Neutrophil (primary cell): ENCODE measurements around the gene DZIP1L.

Experiments
- H3K27ac ChIP-seq: fragments of 200-600 bp; sonication (generic); 2 replicates; pipeline ENCODE4 v1.5.1; 2016; ENCODE audit warnings: mild to moderate bottlenecking, moderate library complexity
- H3K27me3 ChIP-seq: fragments of 200-600 bp; sonication (generic); 2 replicates; pipeline ENCODE4 v1.6.0; 2016; ENCODE audit warnings: mild to moderate bottlenecking
- H3K36me3 ChIP-seq: fragments of 200-600 bp; sonication (generic); 2 replicates; pipeline ENCODE4 v1.5.1; 2017
- H3K4me1 ChIP-seq, 2 experiments: fragments of 200-600 bp in 1 of 2; sonication (generic) in 1 of 2; 1 replicate in 1 of 2; 2 replicates in 1 of 2; pipeline versions ENCODE4 v1.5.1 to v1.6.1; 2013 to 2016; ENCODE audit warnings: low read depth in 1 of 2, low read length in 1 of 2, mild to moderate bottlenecking in 1 of 2, moderate library complexity in 1 of 2; ENCODE audit not compliant: control insufficient read depth in 1 of 2, insufficient read depth in 1 of 2
- H3K4me3 ChIP-seq, 2 experiments: fragments of 200-600 bp in 1 of 2; sonication (generic) in 1 of 2; 1 replicate in 1 of 2; 2 replicates in 1 of 2; pipeline ENCODE4 v1.5.1; 2013 to 2016; ENCODE audit warnings: low read depth in 1 of 2, low read length in 1 of 2, mild to moderate bottlenecking in 1 of 2, moderate library complexity in 1 of 2
- H3K9me3 ChIP-seq: fragments of 200-600 bp; sonication (generic); 2 replicates; pipeline ENCODE4 v1.5.1; 2016
- TF ChIP-seq, protein P1 (sequence below): fragments of 200-600 bp; sonication (generic); IDR thresholded peaks from 2 replicates; pipeline ENCODE4 v1.5.1; 2016; ENCODE audit warnings: antibody characterized with exemption

DZIP1L gene

DNA sequence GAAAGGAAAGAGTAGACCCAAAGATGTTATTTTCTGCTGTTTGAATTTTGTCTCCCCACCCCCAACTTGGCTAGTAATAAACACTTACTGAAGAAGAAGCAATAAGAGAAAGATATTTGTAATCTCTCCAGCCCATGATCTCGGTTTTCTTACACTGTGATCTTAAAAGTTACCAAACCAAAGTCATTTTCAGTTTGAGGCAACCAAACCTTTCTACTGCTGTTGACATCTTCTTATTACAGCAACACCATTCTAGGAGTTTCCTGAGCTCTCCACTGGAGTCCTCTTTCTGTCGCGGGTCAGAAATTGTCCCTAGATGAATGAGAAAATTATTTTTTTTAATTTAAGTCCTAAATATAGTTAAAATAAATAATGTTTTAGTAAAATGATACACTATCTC lies 83.9 kb downstream of the DZIP1L start:
- TF ChIP-seq, protein P1, sequence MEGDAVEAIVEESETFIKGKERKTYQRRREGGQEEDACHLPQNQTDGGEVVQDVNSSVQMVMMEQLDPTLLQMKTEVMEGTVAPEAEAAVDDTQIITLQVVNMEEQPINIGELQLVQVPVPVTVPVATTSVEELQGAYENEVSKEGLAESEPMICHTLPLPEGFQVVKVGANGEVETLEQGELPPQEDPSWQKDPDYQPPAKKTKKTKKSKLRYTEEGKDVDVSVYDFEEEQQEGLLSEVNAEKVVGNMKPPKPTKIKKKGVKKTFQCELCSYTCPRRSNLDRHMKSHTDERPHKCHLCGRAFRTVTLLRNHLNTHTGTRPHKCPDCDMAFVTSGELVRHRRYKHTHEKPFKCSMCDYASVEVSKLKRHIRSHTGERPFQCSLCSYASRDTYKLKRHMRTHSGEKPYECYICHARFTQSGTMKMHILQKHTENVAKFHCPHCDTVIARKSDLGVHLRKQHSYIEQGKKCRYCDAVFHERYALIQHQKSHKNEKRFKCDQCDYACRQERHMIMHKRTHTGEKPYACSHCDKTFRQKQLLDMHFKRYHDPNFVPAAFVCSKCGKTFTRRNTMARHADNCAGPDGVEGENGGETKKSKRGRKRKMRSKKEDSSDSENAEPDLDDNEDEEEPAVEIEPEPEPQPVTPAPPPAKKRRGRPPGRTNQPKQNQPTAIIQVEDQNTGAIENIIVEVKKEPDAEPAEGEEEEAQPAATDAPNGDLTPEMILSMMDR, result no peak
- no peak overlapping the region for H3K4me3 ChIP-seq

DNA sequence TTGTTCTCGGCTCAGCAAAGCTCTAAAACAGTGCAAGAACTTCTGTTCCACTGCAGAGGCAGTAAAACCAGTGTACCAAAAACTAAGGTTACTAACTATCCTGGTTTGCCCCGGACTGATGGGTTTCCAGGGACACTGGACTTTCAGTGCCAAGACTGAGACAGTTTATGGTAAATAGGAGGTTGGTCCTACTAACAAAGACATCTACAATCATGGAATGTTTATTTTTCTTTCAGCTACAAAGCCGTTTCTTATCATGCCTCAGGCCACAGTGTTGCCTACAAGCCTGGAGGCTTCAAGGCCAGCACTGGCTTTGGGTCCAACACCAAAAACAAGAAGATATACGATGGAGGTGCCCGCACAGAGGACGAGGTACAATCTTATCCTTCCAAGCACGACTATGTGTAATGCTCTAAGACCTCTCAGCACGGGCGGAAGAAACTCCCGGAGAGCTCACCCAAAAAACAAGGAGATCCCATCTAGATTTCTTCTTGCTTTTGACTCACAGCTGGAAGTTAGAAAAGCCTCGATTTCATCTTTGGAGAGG lies 84.6 kb downstream of the DZIP1L start:
- H3K27me3 ChIP-seq, result no peaks in the 10 kb centered on the region
- H3K27ac ChIP-seq, result no peak overlapping the region
- no peaks in the 10 kb centered on the region for H3K9me3 ChIP-seq
- TF ChIP-seq, protein P1, result no peak
- H3K4me1 ChIP-seq, result peaks cover 0 to 12% of the 10 kb centered on the region in 2 experiments
- peaks cover 60% of the 10 kb centered on the region for H3K36me3 ChIP-seq
- no peak overlapping the region for H3K4me3 ChIP-seq

More for the DNA sequence above, 83.9 kb downstream of the DZIP1L start:
- H3K27ac ChIP-seq, result no peak overlapping the region
- peaks cover under 1 to 13% of the 10 kb centered on the region in 2 experiments for H3K4me1 ChIP-seq
- no peaks in the 10 kb centered on the region for H3K9me3 ChIP-seq
- H3K27me3 ChIP-seq, result no peaks in the 10 kb centered on the region
- peaks cover 53% of the 10 kb centered on the region for H3K36me3 ChIP-seq

DNA sequence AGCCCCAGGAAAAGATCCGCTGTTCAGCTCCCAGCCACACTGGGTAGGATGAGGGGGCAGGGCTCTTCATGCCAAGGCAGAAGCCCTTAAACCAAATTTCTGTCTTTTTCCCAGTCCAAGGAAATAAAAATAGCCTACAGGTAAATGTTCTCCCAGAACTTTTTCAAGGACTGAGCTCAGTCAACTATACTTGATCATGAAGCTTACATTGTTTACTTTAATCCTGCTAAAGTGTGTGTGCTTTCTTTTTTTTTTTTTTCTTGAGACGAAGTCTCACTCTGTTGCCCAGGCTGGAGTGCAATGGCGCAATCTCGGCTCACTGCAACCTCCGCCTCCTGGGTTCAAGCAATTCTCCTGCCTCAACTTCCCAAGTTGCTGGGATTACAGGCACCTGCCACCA lies 87.6 kb downstream of the DZIP1L start:
- Histone ChIP-seq H3K4me1 (peaks cover 0 to 12% of the 10 kb centered on the region in 2 experiments), H3K36me3 (peaks cover 79% of the 10 kb centered on the region), H3K27ac (no peak overlapping the region), H3K27me3 (no peaks in the 10 kb centered on the region), H3K9me3 (no peaks in the 10 kb centered on the region), H3K4me3 (no peak overlapping the region)
- TF ChIP-seq, protein P1, result no peak

DNA sequence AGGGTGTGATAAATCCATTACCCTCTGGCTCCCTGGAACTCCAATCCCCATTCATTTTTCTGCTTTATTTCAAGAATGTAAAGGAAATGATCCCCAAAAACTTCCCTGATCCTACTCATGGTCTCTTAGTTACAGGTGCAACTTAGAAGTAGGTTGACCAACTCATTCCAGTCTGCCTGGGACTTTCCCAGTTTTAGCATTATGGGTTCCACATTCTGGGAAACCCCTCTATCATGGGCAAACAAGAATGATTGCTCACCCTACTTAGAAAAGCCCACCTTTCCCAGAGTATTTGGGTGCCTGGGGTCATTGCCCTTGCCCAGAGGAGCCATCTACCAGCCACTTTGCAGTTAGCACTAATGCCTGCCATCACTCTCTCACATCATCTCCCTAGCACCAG lies 89.9 kb downstream of the DZIP1L start:
- H3K27ac ChIP-seq, result no peak overlapping the region
- H3K9me3 ChIP-seq, result no peaks in the 10 kb centered on the region
- TF ChIP-seq, protein P1, result no peak
- H3K4me3 ChIP-seq, result no peak overlapping the region
- no peaks in the 10 kb centered on the region for H3K27me3 ChIP-seq
- H3K36me3 ChIP-seq, result peaks cover 85% of the 10 kb centered on the region
- no peaks in the 10 kb centered on the region for H3K4me1 ChIP-seq

DNA sequence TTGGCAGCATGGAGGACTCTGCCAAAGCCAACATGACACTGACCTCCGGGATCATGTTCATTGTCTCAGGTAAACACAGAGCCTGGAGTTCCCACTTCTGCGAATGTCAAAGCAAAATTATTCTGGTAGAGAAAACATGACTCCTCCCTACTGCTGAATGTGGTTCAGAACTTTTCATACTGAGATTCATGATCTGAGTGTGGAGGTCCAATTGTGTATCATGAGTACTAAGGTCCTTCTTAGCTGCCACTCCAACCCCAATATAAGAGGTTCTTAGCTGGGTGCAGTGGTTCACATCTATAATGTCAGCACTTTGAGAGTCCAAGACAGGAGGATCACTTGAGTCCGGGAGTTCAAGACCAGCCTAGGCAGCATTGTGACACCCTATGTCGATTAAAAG lies 91.7 kb downstream of the DZIP1L start:
- H3K9me3 ChIP-seq, result no peaks in the 10 kb centered on the region
- H3K4me1 ChIP-seq, result peaks cover 4 to 5% of the 10 kb centered on the region in 2 experiments
- H3K4me3 ChIP-seq, result no peak overlapping the region
- no peak overlapping the region for H3K27ac ChIP-seq
- peaks cover 70% of the 10 kb centered on the region for H3K36me3 ChIP-seq
- TF ChIP-seq, protein P1, result no peak
- H3K27me3 ChIP-seq, result no peaks in the 10 kb centered on the region
